HG02763 (cell line): ENCODE results near the gene ERC2.
A peak's percentile ranks its signal among the peaks of the same experiment; 100 is the strongest.

Source experiments
- ATAC-seq: cut with Tn5 transposase; IDR thresholded peaks from one replicate; pipeline ENCODE4 v1.9.1; 2021; ENCODE audit warnings: mild to moderate bottlenecking, moderate library complexity; ENCODE audit not compliant: unreplicated experiment

Gene ERC2

GRCh38 chr3:55661141-55661540 is 807.1 kb downstream of the ERC2 start:
- no peak for ATAC-seq

DNA sequence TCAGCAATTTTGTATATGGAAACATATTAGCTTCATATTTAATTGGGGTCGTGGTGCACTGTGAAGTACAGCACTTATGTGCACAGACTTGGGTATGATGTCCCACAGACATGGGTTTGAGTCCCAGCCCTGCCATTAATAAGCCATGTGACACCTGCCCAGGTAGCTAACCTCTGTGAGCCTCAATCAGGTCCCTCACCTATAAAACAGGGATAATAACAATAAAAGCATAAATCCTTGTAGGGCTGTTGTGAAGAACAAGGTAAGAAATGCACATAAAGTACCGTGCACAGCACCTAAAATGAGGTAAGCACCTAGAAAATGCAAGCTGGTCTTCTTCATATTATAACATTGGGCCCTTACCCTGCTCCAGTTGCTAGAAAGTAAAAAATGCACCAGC is 807.6 kb downstream of the ERC2 start:
- ATAC-seq: no peak

DNA sequence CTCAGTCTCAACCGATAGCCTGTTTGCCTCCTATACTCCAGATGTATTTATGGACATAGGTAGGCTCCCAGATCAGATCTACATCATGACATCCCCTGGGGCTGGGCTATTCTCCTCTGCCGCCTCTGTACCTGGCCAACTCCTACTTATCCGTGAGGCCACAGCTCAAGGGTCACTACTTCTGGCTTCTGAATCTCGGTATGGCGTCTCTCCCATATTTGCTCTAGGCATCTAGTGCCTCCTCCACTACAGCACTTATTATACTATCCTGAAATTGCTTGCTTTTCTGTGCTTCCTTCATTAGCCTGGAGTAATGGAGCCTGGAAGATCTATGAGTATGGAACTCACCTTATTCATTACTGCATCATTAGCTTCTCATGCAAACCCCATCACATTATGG is 808.6 kb downstream of the ERC2 start:
- no peak for ATAC-seq

DNA sequence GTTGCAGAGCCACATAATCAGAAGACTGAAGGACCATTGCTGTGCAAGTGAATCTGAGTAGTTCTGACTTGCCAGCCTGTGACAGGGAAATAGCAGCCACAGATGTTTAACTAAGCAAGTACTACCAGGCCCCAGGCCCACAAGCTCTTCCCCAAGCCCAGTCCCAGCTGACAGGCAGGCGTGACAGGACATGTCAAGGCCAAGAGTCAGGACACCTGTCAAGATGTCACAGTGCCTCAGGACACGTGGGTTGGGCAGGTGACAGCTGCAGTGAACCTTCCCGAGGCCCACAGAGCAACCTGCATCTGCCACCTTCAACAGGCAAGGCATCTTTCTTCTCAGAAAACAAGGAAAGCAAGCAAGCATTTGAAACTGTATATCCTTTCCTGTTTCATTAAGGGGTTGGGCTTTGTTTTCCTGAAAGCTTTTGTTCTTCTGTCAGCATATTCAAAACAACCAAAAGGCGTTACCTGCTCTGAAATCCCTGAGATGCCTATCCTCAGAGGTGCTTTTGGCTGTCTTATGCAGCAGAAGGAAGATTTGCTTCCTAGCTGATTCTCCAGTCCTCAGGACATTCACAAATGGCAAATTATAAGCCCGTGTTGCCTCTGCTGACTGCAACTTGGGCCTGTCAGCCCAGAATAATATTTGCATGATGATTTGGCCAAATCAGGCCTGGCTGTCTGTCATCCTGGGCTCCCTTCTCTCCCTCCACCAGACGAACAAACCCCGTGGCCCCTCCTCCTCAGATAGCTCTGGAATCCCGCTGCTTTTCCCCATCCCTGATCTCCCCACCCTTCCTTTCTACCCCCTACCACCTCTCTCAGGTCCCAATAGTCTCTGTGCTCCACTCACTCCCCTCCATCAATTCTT is 809.3 kb downstream of the ERC2 start:
- peak; percentile 40 for ATAC-seq

DNA sequence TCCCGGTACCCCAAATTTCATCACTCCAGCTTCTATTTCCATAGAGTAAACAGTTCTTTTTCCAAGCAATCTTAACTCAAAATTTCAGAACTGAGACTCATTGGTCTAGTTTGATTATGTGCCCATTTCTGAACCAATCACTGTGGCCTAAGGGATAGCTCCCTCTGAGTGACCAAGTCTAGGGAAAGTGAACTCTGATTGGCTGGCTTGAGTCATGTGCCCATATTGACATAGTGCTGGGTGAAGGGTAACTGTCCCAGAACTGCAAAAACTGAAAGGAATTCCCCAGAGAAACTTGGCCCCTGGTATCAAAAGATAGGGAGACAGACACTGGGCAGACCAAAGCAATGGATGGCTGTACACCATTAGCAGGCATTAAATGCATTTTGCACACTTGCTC is 810.0 kb downstream of the ERC2 start:
- no peak for ATAC-seq

DNA sequence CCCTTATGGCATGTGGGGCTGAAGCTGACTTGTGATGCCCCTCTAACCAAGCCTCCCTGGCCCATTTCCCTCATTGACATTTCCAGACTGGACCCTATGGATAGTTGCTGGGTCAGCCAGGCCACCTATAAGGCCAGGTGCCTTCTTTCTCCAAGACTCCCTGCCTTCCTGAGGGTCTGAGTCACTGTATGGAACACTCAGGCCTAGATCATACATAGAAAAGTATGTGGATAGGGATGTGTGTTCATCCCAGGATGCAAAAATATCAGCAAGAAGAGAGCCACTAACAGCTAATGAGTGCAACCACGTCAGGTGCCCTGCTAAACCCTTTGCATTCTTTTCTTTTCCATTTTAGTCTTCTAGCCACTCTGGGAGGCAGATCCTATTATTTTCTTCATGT is 812.7 kb downstream of the ERC2 start:
- ATAC-seq: no peak

DNA sequence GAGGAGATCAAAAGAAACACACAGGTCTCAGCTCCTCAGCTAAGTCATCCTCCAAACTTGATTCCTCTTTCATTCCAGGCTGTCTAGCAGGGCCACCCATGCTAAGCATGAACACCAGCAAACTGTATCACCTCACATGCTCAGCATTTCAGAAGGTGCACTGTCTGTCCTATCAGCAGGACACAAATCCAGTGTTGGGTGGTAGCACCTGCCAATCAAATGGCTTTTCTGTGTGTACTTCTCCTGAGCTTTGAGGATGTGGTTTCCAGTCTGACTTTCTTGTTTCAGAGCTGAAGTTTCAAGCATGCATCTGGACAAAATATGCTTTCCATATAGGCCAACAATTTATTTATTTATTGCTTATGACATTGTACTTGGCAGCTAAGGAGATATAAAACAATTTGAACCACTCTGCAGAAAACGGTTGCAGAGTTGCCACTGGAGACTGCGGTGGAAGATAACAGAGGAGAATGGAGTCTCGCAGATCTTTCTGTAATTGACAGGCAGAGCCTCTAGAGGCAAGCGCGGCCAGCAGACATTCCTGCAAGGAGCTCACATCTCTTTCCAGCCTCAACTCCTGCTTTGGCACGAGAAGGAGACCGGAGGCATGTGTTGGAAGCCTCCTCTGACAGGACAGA is 814.0 kb downstream of the ERC2 start:
- ATAC-seq: peak; percentile 86

- ATAC-seq: no peak
These were observed 817.3 kb downstream of the ERC2 start for GRCh38 chr3:55651011-55651410.

- no peak for ATAC-seq
These were observed 818.3 kb downstream of the ERC2 start for GRCh38 chr3:55650011-55650410.

GRCh38 chr3:55649554-55649953 is 818.7 kb downstream of the ERC2 start:
- no peak for ATAC-seq

DNA sequence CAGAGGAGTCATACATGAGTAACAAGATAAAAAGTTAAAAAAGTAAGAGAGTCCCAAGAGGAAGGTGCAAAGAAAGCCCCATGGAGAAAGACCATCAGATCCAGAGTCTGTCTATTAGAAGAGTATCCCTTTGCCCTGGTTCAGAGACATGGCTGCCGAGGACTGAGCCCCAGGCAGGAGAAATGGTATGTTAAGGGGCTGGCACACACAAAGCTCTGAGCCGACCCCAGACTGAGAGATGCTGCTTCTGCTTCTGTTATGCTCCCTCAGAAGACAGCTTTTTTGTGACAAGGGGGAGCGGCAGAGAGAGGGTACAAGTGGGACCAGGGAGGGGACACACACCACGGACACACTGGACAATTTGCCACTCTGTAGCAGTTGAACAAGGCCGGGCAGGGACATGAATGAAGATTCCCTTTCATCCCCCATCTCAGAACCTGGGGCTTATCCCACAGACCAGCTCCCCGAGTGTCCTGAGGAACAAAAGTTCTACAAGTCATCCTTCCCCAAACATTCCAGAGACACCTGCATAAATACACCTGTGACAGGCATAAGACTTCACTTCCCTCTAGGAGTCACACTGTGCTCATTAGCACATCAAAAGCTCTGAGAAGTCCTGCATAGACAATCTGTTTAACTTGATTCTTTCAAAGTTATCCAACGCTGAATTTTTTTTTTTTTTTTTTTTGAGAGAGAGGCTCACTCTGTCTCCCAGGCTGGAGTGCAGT is 819.5 kb downstream of the ERC2 start:
- no peak for ATAC-seq

DNA sequence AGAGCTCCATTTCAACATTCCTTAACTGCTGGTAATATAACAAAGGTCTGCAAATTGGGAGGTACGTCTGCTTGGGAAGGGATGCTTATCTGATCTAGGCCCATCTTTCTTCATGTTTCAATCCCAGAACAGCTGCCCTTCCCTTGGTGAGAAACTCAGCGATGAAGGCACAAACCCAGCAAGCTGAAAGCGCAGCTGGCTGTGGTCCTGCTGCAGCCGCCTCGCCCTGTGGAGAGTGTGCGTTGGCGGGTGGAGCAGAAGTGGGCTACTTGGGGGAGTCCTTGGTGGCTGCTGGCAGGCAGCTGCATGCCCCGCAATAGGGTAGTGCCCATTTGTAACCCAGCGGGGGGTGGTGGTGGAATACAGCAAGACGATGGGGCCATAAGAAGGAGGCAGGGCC is 820.6 kb downstream of the ERC2 start:
- ATAC-seq: no peak

- ATAC-seq: no peak
These were observed 821.2 kb downstream of the ERC2 start for GRCh38 chr3:55647063-55647462.

GRCh38 chr3:55646121-55646520 is 822.1 kb downstream of the ERC2 start:
- no peak for ATAC-seq

- ATAC-seq: no peak
These were observed 822.8 kb downstream of the ERC2 start for GRCh38 chr3:55645422-55645821.

DNA sequence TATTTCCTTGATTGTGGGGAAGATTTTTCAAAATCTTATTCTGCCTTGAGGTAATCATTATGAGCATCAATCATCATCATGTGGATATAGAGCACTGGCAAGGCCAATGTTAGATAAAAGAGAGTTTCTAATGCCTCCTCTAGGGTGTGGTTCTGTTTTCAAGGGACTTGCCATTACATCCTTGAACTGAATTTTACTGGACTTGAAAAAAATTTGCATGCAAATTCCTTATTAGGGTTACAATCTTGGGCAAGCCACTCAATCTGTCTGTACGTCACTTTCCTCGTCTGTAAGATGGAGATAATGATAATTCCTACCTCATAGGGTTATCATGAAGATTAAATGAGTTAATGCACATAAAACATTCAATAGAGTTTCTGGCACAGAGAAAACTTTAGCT is 825.0 kb downstream of the ERC2 start:
- no peak for ATAC-seq

DNA sequence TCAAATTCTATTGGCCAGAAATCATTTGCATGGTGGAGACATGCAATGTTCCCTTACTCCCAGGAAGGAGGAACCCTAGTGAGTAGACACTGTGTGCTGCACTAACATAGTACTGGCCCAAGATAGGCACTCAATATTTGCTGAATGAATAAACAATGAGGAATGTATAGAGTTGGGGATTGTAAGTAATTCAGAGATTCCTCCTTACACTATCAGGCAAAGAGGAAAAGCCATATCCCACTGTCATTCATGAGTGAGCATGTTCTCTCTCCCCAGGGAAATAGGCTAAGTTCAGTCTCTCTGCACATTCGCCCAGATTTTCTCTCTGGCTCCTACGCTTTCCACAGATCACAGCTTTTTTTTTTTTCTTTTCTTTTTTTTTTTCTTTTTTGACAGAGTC is 826.3 kb downstream of the ERC2 start:
- no peak for ATAC-seq

GRCh38 chr3:55639896-55640765 is 828.1 kb downstream of the ERC2 start:
- ATAC-seq: no peak

DNA sequence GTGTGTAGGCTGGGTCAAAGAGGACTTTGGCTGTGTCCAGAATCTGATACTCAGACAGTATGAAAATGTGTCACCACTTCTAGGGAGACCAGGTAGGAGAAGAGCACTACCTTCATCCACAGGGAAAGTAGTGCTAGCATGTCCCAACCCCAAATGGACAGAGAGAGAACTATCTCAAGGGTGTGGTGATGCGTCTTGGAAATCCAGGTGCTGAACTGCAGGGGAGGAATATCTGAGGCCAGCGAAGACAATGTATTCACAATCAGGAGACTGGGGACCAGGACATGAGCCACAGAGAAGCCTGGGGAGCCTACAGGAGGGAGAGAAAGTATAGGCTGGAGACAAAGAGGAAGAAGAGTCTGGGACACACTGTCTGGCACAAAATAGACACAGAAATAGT is 829.1 kb downstream of the ERC2 start:
- no peak for ATAC-seq

GRCh38 chr3:55637906-55638638 is 830.2 kb downstream of the ERC2 start:
- no peak for ATAC-seq
